Panc1 (cell line): Measurements from ENCODE around the gene AQP12B.

ENCODE experiments used
- CTCF ChIP-seq: fragments of 450-650 bp; IDR thresholded peaks from 2 replicates; pipeline ENCODE4 v1.5.1; 2017; ENCODE audit warnings: mild to moderate bottlenecking
- POLR2AphosphoS5 ChIP-seq: IDR thresholded peaks from 2 replicates; pipeline ENCODE4 v1.6.1; 2012; ENCODE audit warnings: mild to moderate bottlenecking, low read depth, low read length, moderate library complexity
- SIN3A ChIP-seq: IDR thresholded peaks from 2 replicates; pipeline ENCODE4 v1.6.1; 2012; ENCODE audit warnings: low read depth, mild to moderate bottlenecking, low read length, moderate library complexity, borderline replicate concordance; ENCODE audit not compliant: insufficient read depth

- TF ChIP-seq POLR2AphosphoS5 (no peak), CTCF (no peak), SIN3A (no peak)
Observed at GRCh38 chr2:240703417-240704341, 21.0 kb upstream of the AQP12B start.
